HEK293 (cell line): ENCODE data around the gene ARL2BP.

Experiments
- CTCF ChIA-PET: fragments of 350-600 bp; formaldehyde crosslinking; extraction: SDS; loops from one replicate; lab custom pipeline; 2021; ENCODE audit warnings: antibody characterized with exemption; lab: Yijun Ruan, JAX
- POLR2A ChIA-PET: fragments of 300-600 bp; formaldehyde crosslinking; extraction: SDS; loops from one replicate; lab custom pipeline; 2020; ENCODE audit warnings: antibody characterized with exemption, inconsistent platforms; lab: Yijun Ruan, JAX
- H3K27ac ChIP-seq: fragments of 200-500 bp; sonication (Bioruptor generic); 2 replicates; pipeline ENCODE4 v1.5.1; 2014; ENCODE audit warnings: low read depth, low read length, control low read depth, inconsistent platforms; ENCODE audit errors: extremely low read depth
- H3K36me3 ChIP-seq, 2 experiments: fragments of 200-500 bp in 1 of 2; sonication (Bioruptor generic) in 1 of 2; 1 replicate in 1 of 2; 2 replicates in 1 of 2; pipeline ENCODE4 v1.5.1; 2014 to 2017; ENCODE audit warnings: inconsistent platforms in 2 of 2, low read length in 2 of 2; ENCODE audit not compliant: control insufficient read depth in 2 of 2, insufficient read depth in 1 of 2
- H3K4me1 ChIP-seq: fragments of 200-500 bp; sonication (Bioruptor generic); 2 replicates; pipeline ENCODE4 v1.5.1; 2014; ENCODE audit warnings: mild to moderate bottlenecking, low read length, inconsistent platforms; ENCODE audit not compliant: control insufficient read depth, insufficient read depth
- H3K4me3 ChIP-seq: 2 replicates; pipeline ENCODE4 v1.5.1; 2011; ENCODE audit warnings: low read depth, mild to moderate bottlenecking, control low read depth, low read length, moderate library complexity
- H3K9me3 ChIP-seq: fragments of 200-500 bp; sonication (Bioruptor generic); 2 replicates; pipeline ENCODE4 v1.5.1; 2014; ENCODE audit warnings: low read depth, low read length, inconsistent platforms; ENCODE audit not compliant: control insufficient read depth, insufficient read depth
- HOXC10 ChIP-seq: sonication (generic); formaldehyde crosslinking; IDR thresholded peaks from 2 replicates; pipeline ENCODE4 v1.8.1; 2023; ENCODE audit warnings: mild to moderate bottlenecking, missing genetic modification reagents
- IKZF3 ChIP-seq: fragments of 450-650 bp; IDR thresholded peaks from 2 replicates; pipeline ENCODE4 v1.5.0; 2018; ENCODE audit warnings: missing biosample characterization, mild to moderate bottlenecking, missing genetic modification characterization, moderate library complexity
- INSM2 ChIP-seq: fragments of 450-650 bp; formaldehyde crosslinking; IDR thresholded peaks from 2 replicates; pipeline ENCODE4 v1.5.1; 2016; ENCODE audit warnings: missing biosample characterization, missing genetic modification characterization
- KLF1 ChIP-seq: fragments of 450-650 bp; formaldehyde crosslinking; IDR thresholded peaks from 2 replicates; pipeline ENCODE4 v1.5.1; 2016; ENCODE audit warnings: missing biosample characterization, missing genetic modification characterization
- KLF8 ChIP-seq: fragments of 450-650 bp; formaldehyde crosslinking; IDR thresholded peaks from 2 replicates; pipeline ENCODE4 v1.5.1; 2016; ENCODE audit warnings: missing biosample characterization, missing genetic modification characterization
- OSR2 ChIP-seq: fragments of 450-650 bp; formaldehyde crosslinking; IDR thresholded peaks from 2 replicates; pipeline ENCODE4 v1.5.1; 2016; ENCODE audit warnings: missing biosample characterization, missing genetic modification characterization
- PRDM1 ChIP-seq: fragments of 450-650 bp; formaldehyde crosslinking; IDR thresholded peaks from 2 replicates; pipeline ENCODE4; 2016; ENCODE audit warnings: missing biosample characterization, missing genetic modification characterization
- SCRT2 ChIP-seq: fragments of 450-650 bp; formaldehyde crosslinking; IDR thresholded peaks from 2 replicates; pipeline ENCODE4 v1.5.1; 2016; ENCODE audit warnings: missing biosample characterization, missing genetic modification characterization
- SP3 ChIP-seq: fragments of 450-650 bp; formaldehyde crosslinking; IDR thresholded peaks from 2 replicates; pipeline ENCODE4 v1.5.1; 2016; ENCODE audit warnings: missing biosample characterization, missing genetic modification characterization
- ZBTB17 ChIP-seq: fragments of 450-650 bp; formaldehyde crosslinking; IDR thresholded peaks from 2 replicates; pipeline ENCODE4 v1.5.1; 2016; ENCODE audit warnings: missing biosample characterization, missing genetic modification characterization
- ZBTB6 ChIP-seq: fragments of 450-650 bp; formaldehyde crosslinking; IDR thresholded peaks from 2 replicates; pipeline ENCODE4 v1.5.1; 2017; ENCODE audit warnings: missing biosample characterization, missing genetic modification characterization
- ZBTB8A ChIP-seq: fragments of 450-650 bp; formaldehyde crosslinking; IDR thresholded peaks from 2 replicates; pipeline ENCODE4 v1.5.1; 2016; ENCODE audit warnings: missing biosample characterization, missing genetic modification characterization
- ZNF2 ChIP-seq: fragments of 450-650 bp; formaldehyde crosslinking; IDR thresholded peaks from 2 replicates; pipeline ENCODE4 v1.5.1; 2016; ENCODE audit warnings: missing biosample characterization, missing genetic modification characterization
- ZNF211 ChIP-seq: fragments of 450-650 bp; formaldehyde crosslinking; IDR thresholded peaks from 2 replicates; pipeline ENCODE4 v1.5.1; 2016; ENCODE audit warnings: low read depth, missing biosample characterization, missing genetic modification characterization
- ZNF24 ChIP-seq: fragments of 450-650 bp; formaldehyde crosslinking; IDR thresholded peaks from 2 replicates; pipeline ENCODE4 v1.5.1; 2016; ENCODE audit warnings: missing biosample characterization, missing genetic modification characterization
- ZNF302 ChIP-seq: fragments of 450-650 bp; formaldehyde crosslinking; IDR thresholded peaks from 2 replicates; pipeline ENCODE4 v1.5.1; 2016; ENCODE audit warnings: missing biosample characterization, missing genetic modification characterization, low read depth
- ZNF391 ChIP-seq: fragments of 450-650 bp; formaldehyde crosslinking; IDR thresholded peaks from 2 replicates; pipeline ENCODE4 v1.5.1; 2016; ENCODE audit warnings: low read depth, missing biosample characterization, missing genetic modification characterization, borderline replicate concordance
- ZNF394 ChIP-seq: fragments of 450-650 bp; formaldehyde crosslinking; IDR thresholded peaks from 2 replicates; pipeline ENCODE4 v1.5.1; 2016; ENCODE audit warnings: missing biosample characterization, missing genetic modification characterization, mild to moderate bottlenecking, moderate library complexity, borderline replicate concordance
- ZNF629 ChIP-seq: fragments of 450-650 bp; formaldehyde crosslinking; IDR thresholded peaks from 2 replicates; pipeline ENCODE4 v1.5.1; 2017; ENCODE audit warnings: missing biosample characterization, missing genetic modification characterization
- ZNF639 ChIP-seq: fragments of 450-650 bp; formaldehyde crosslinking; IDR thresholded peaks from 2 replicates; pipeline ENCODE4 v1.5.1; 2016; ENCODE audit warnings: missing biosample characterization, missing genetic modification characterization
- ZNF654 ChIP-seq: fragments of 450-650 bp; formaldehyde crosslinking; IDR thresholded peaks from 2 replicates; pipeline ENCODE4 v1.5.1; 2016; ENCODE audit warnings: low read depth, missing biosample characterization, missing genetic modification characterization
- ZNF660 ChIP-seq: fragments of 450-650 bp; IDR thresholded peaks from 2 replicates; pipeline ENCODE4 v1.5.1; 2018; ENCODE audit warnings: missing biosample characterization, mild to moderate bottlenecking, missing genetic modification characterization
- ZNF664 ChIP-seq: fragments of 450-650 bp; formaldehyde crosslinking; IDR thresholded peaks from 2 replicates; pipeline ENCODE4 v1.5.1; 2016; ENCODE audit warnings: missing biosample characterization, missing genetic modification characterization
- ZNF670 ChIP-seq: fragments of 450-650 bp; formaldehyde crosslinking; IDR thresholded peaks from 2 replicates; pipeline ENCODE4 v1.5.1; 2016; ENCODE audit warnings: missing biosample characterization, missing genetic modification characterization, low read depth
- ZNF692 ChIP-seq: fragments of 450-650 bp; formaldehyde crosslinking; IDR thresholded peaks from 2 replicates; pipeline ENCODE4 v1.5.1; 2016; ENCODE audit warnings: missing biosample characterization, missing genetic modification characterization
- ZNF785 ChIP-seq: fragments of 450-650 bp; formaldehyde crosslinking; IDR thresholded peaks from 2 replicates; pipeline ENCODE4 v1.5.1; 2016; ENCODE audit warnings: missing biosample characterization, missing genetic modification characterization
- ZSCAN23 ChIP-seq: fragments of 450-650 bp; formaldehyde crosslinking; IDR thresholded peaks from 2 replicates; pipeline ENCODE4 v1.5.1; 2016; ENCODE audit warnings: missing biosample characterization, missing genetic modification characterization
- ZXDB ChIP-seq: fragments of 450-650 bp; formaldehyde crosslinking; IDR thresholded peaks from 2 replicates; pipeline ENCODE4 v1.5.1; 2016; ENCODE audit warnings: missing biosample characterization, missing genetic modification characterization
- TF ChIP-seq, protein P1 (sequence below): fragments of 450-650 bp; IDR thresholded peaks from 2 replicates; pipeline ENCODE4 v1.5.1; 2018; ENCODE audit warnings: missing biosample characterization, missing genetic modification characterization

Gene ARL2BP

GRCh38 chr16:57300387-57301125, 55.5 kb downstream of the ARL2BP start (continued):
- TF ChIP-seq ZNF391 (tag by site-specific recombination), result peak; percentile 85; the same call in 1 of the 2 replicates
- TF ChIP-seq KLF8, result peak; percentile 60; the same call in 1 of the 2 replicates
- TF ChIP-seq ZNF660, result peak; percentile 55; the same call in 1 of the 2 replicates
- TF ChIP-seq ZNF394 (tag by site-specific recombination), result peak; percentile 62
- TF ChIP-seq KLF1, result peak; percentile 68
- TF ChIP-seq ZNF670 (tag by site-specific recombination), result no peak
- peak; percentile 56; the same call in 1 of the 2 replicates for TF ChIP-seq INSM2 (tag by site-specific recombination)
- TF ChIP-seq SP3, result peak; percentile 52
- peak; percentile 35; the same call in 1 of the 2 replicates for TF ChIP-seq ZBTB6
- peak; percentile 72 for TF ChIP-seq ZNF2 (tag by site-specific recombination)
- peak; percentile 88; the same call in 1 of the 2 replicates for TF ChIP-seq ZNF24 (tag by site-specific recombination)
- TF ChIP-seq ZNF302 (tag by site-specific recombination), result no peak
- no peak for TF ChIP-seq ZNF785 (tag by site-specific recombination)
- peak; percentile 90 for TF ChIP-seq ZBTB17 (tag by site-specific recombination)
- no peak for TF ChIP-seq SCRT2 (tag by site-specific recombination)
- peak; percentile 78; the same call in 1 of the 2 replicates for TF ChIP-seq ZNF639 (tag by site-specific recombination)
- TF ChIP-seq ZXDB (tag by site-specific recombination), result peak; percentile 66; the same call in 1 of the 2 replicates
- peak; percentile 57; the same call in 1 of the 2 replicates for TF ChIP-seq ZBTB8A (tag by site-specific recombination)
- TF ChIP-seq ZNF629, result peak; percentile 30; the same call in 1 of the 2 replicates
- no peak for TF ChIP-seq HOXC10

- no peak for TF ChIP-seq ZNF664 (tag by site-specific recombination)
- TF ChIP-seq, protein P1, sequence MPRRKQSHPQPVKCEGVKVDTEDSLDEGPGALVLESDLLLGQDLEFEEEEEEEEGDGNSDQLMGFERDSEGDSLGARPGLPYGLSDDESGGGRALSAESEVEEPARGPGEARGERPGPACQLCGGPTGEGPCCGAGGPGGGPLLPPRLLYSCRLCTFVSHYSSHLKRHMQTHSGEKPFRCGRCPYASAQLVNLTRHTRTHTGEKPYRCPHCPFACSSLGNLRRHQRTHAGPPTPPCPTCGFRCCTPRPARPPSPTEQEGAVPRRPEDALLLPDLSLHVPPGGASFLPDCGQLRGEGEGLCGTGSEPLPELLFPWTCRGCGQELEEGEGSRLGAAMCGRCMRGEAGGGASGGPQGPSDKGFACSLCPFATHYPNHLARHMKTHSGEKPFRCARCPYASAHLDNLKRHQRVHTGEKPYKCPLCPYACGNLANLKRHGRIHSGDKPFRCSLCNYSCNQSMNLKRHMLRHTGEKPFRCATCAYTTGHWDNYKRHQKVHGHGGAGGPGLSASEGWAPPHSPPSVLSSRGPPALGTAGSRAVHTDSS (tag by site-specific recombination), result no peak
- TF ChIP-seq ZNF654 (tag by site-specific recombination), result no peak
- no peak for TF ChIP-seq IKZF3 (tag by site-specific recombination)
- no peak for TF ChIP-seq OSR2 (tag by site-specific recombination)
- TF ChIP-seq PRDM1 (tag by site-specific recombination), result no peak
- TF ChIP-seq ZNF211 (tag by site-specific recombination), result no peak
- TF ChIP-seq ZNF692 (tag by site-specific recombination), result no peak
- TF ChIP-seq ZSCAN23 (tag by site-specific recombination), result no peak
- ChIA-PET POLR2A (interaction anchor here (1.1 to 2.0 kb wide), 3 partner anchors 116 to 146 kb away, joined by 3 to 14 read pairs (median 7); partner anchors contain the start of genes CIAPIN1 and COQ9), CTCF (interaction anchor here (0.7 to 9.4 kb wide), 15 partner anchors 9 to 379 kb away, joined by 3 to 290 read pairs (median 4); no protein-coding TSS in a partner anchor)
- Histone ChIP-seq H3K36me3 (no peaks in the 10 kb centered on the region), H3K27ac (no peak overlapping the region), H3K9me3 (no peaks in the 10 kb centered on the region), H3K4me1 (no peaks in the 10 kb centered on the region), H3K4me3 (no peak overlapping the region)
Observed at GRCh38 chr16:57301126-57301817, 56.2 kb downstream of the ARL2BP start.
